ENCODE data around the gene SAMD3. TPM values are rescaled to one million over a fixed set of nuclear protein-coding genes. Genes with fewer than 3 reads are reported as not detected.

Gene SAMD3
- total RNA-seq, 4 donors from 2014 or later: 3.5 TPM; not detected in 3

GRCh38 chr6:130259557-130259956 lies 36.8 kb upstream of the SAMD3 start:
- Histone ChIP-seq H3K27ac (no peak overlapping the region), H3K4me1 (no peaks in the 10 kb centered on the region), H3K4me3 (no peak overlapping the region), H3K36me3 (no peaks in the 10 kb centered on the region), H3K9me3 (no peaks in the 10 kb centered on the region), H3K27me3 (no peaks in the 10 kb centered on the region)
- 87% methylated on average over 2 of the region's 2 CpGs for WGBS
- no peak for TF ChIP-seq EP300 (IDR thresholded peaks at IDR 0.05)
- no peak for TF ChIP-seq POLR2AphosphoS5 (IDR thresholded peaks at IDR 0.05)
- TF ChIP-seq, protein P1, sequence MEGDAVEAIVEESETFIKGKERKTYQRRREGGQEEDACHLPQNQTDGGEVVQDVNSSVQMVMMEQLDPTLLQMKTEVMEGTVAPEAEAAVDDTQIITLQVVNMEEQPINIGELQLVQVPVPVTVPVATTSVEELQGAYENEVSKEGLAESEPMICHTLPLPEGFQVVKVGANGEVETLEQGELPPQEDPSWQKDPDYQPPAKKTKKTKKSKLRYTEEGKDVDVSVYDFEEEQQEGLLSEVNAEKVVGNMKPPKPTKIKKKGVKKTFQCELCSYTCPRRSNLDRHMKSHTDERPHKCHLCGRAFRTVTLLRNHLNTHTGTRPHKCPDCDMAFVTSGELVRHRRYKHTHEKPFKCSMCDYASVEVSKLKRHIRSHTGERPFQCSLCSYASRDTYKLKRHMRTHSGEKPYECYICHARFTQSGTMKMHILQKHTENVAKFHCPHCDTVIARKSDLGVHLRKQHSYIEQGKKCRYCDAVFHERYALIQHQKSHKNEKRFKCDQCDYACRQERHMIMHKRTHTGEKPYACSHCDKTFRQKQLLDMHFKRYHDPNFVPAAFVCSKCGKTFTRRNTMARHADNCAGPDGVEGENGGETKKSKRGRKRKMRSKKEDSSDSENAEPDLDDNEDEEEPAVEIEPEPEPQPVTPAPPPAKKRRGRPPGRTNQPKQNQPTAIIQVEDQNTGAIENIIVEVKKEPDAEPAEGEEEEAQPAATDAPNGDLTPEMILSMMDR (IDR thresholded peaks at IDR 0.05): no peak
- no peak for TF ChIP-seq POLR2A (IDR thresholded peaks at IDR 0.05)
- no peak for DNase-seq (ENCODE audit: low spot score in 2 of 2)

DNA sequence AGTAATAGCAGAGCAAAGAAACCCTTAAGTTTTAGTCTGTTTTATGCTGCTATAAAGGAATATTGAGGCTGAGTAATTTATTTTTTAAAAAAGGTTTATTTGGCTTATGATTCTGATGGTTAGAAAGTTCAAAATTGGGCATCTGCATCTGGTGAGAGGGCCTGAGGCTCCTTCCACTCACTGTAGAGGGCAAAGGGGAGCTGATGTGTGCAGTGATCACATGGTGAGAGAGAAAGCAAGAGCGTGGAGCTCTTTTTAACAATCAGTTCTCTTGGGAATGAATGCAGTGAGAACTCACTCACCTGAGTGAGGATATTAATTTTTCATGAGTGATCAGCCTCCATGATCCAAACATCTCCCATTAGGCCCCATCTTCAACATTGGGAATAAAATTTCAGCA lies 36.4 kb upstream of the SAMD3 start:
- H3K27me3 ChIP-seq: no peaks in the 10 kb centered on the region
- no peak for DNase-seq (ENCODE audit: low spot score in 2 of 2)
- H3K27ac ChIP-seq: no peak overlapping the region
- no peaks in the 10 kb centered on the region for H3K9me3 ChIP-seq
- 45% methylated on average over 1 of the region's 1 CpG for WGBS
- H3K36me3 ChIP-seq: no peaks in the 10 kb centered on the region
- no peak for TF ChIP-seq POLR2A (IDR thresholded peaks at IDR 0.05)
- TF ChIP-seq POLR2AphosphoS5 (IDR thresholded peaks at IDR 0.05): no peak
- TF ChIP-seq, protein P1 (IDR thresholded peaks at IDR 0.05): no peak
- TF ChIP-seq EP300 (IDR thresholded peaks at IDR 0.05): no peak
- no peaks in the 10 kb centered on the region for H3K4me1 ChIP-seq
- H3K4me3 ChIP-seq: no peak overlapping the region

DNA sequence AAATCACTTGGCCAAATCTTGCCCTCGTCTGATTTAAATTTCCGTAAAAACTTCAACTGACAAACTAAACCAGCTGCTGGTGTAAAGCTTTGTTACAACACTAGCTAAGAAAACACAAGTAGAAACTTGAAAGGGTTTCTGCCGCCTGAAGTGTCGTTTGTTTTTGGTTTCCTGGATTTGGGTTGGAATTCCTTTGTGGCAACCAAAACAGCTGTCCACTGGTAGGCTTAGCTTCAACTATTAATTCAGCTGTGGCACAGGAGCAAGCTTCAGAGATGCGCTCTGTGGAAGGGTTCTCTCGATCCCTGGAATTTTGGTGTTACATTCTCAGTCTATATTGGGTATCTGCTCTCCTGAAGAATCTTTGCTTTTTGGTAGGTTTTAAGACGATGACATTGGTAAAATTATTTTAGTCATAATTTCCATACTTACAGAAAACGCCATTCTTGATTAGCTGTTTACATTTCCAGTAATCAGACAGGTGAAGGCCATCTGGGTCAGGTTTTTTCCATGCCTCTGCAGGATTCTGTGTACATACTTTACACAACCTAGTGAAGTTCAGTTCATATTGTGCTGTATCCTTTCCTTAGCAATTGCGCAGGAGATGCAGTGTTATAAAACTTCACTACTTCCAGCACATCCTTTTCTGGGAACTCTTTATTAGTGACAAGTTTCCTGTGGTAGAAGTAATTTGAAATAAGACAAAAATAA lies 29.9 kb upstream of the SAMD3 start:
- H3K36me3 ChIP-seq: no peaks in the 10 kb centered on the region
- no peaks in the 10 kb centered on the region for H3K27me3 ChIP-seq
- 50% methylated on average over 9 of the region's 9 CpGs for WGBS
- no peak for DNase-seq (ENCODE audit: low spot score in 2 of 2)
- no peaks in the 10 kb centered on the region for H3K4me1 ChIP-seq
- TF ChIP-seq POLR2A (IDR thresholded peaks at IDR 0.05) (no peak), POLR2AphosphoS5 (IDR thresholded peaks at IDR 0.05) (no peak), EP300 (IDR thresholded peaks at IDR 0.05) (no peak)
- TF ChIP-seq, protein P1 (IDR thresholded peaks at IDR 0.05): no peak
- H3K9me3 ChIP-seq: no peaks in the 10 kb centered on the region
- no peak overlapping the region for H3K27ac ChIP-seq
- H3K4me3 ChIP-seq: no peak overlapping the region

GRCh38 chr6:130245267-130245666 lies 22.5 kb upstream of the SAMD3 start:
- no peaks in the 10 kb centered on the region for H3K4me1 ChIP-seq
- H3K36me3 ChIP-seq: no peaks in the 10 kb centered on the region
- 81% methylated on average over 2 of the region's 2 CpGs for WGBS

GRCh38 chr6:130244728-130245127 lies 22.0 kb upstream of the SAMD3 start:
- Histone ChIP-seq H3K27ac (no peak overlapping the region), H3K9me3 (no peaks in the 10 kb centered on the region), H3K4me1 (no peaks in the 10 kb centered on the region), H3K36me3 (no peaks in the 10 kb centered on the region), H3K27me3 (no peaks in the 10 kb centered on the region), H3K4me3 (no peak overlapping the region)
- no peak for DNase-seq (ENCODE audit: low spot score in 2 of 2)
- TF ChIP-seq, protein P1 (IDR thresholded peaks at IDR 0.05): no peak
- TF ChIP-seq EP300 (IDR thresholded peaks at IDR 0.05): no peak
- TF ChIP-seq POLR2A (IDR thresholded peaks at IDR 0.05): no peak
- no peak for TF ChIP-seq POLR2AphosphoS5 (IDR thresholded peaks at IDR 0.05)
- WGBS: 94% methylated on average over 2 of the region's 2 CpGs

More at GRCh38 chr6:130245267-130245666, 22.5 kb upstream of the SAMD3 start:
- DNase-seq (ENCODE audit: low spot score in 2 of 2): no peak
- H3K27ac ChIP-seq: no peak overlapping the region
- no peaks in the 10 kb centered on the region for H3K9me3 ChIP-seq
- no peaks in the 10 kb centered on the region for H3K27me3 ChIP-seq
- no peak overlapping the region for H3K4me3 ChIP-seq
- TF ChIP-seq, protein P1 (IDR thresholded peaks at IDR 0.05): no peak
- no peak for TF ChIP-seq POLR2A (IDR thresholded peaks at IDR 0.05)
- no peak for TF ChIP-seq POLR2AphosphoS5 (IDR thresholded peaks at IDR 0.05)
- TF ChIP-seq EP300 (IDR thresholded peaks at IDR 0.05): no peak
